SK-N-SH (cell line): ENCODE data around the gene ISM1. TPM values are rescaled to one million over a fixed set of nuclear protein-coding genes. Genes with fewer than 3 reads are reported as not detected.
A peak's percentile ranks its signal among the peaks of the same experiment; 100 is the strongest.

Source experiments
- CTCF ChIA-PET: fragments of 300-600, 350-600 bp; formaldehyde crosslinking; extraction: SDS; loops from one replicate; lab custom pipeline; 2021; lab: Yijun Ruan, JAX
- POLR2A ChIA-PET: fragments of 350-600 bp; sonication (Branson Sonifier 250); formaldehyde crosslinking; extraction: SDS; loops from one replicate; lab custom pipeline; 2020; ENCODE audit warnings: antibody characterized with exemption, inconsistent platforms; lab: Yijun Ruan, JAX
- DNase-seq: peaks from one replicate; pipeline ENCODE4 v3.0.0; 2012
- H2AFZ ChIP-seq: fragments of 200-600 bp; sonication (generic); 2 replicates; pipeline ENCODE4 v1.8.1; 2016; ENCODE audit warnings: antibody characterized with exemption, mild to moderate bottlenecking, low read depth
- H3F3A ChIP-seq: fragments of 200-600 bp; sonication (generic); replicated peaks from 2 replicates; pipeline ENCODE3; 2016; ENCODE audit warnings: antibody characterized with exemption, mild to moderate bottlenecking; ENCODE audit not compliant: insufficient read depth
- H3K27ac ChIP-seq, 2 experiments: fragments of 200-500 bp in 1 of 2; fragments of 200-600 bp in 1 of 2; sonication (Bioruptor generic) in 1 of 2; sonication (generic), shearing (Covaris generic) in 1 of 2; 2 replicates each; pipeline versions ENCODE4 v1.5.1 to v1.6.1; 2014 to 2016; ENCODE audit warnings: low read depth in 2 of 2, inconsistent platforms in 1 of 2, low read length in 1 of 2, mild to moderate bottlenecking in 1 of 2, mixed read lengths in 1 of 2
- H3K27me3 ChIP-seq: fragments of 200-600 bp; sonication (generic), shearing (Covaris generic); 2 replicates; pipeline ENCODE4 v1.6.1; 2016; ENCODE audit warnings: mixed run types; ENCODE audit not compliant: insufficient read depth
- H3K36me3 ChIP-seq, 2 experiments: fragments of 200-500 bp in 1 of 2; fragments of 200-600 bp in 1 of 2; sonication (Bioruptor generic) in 1 of 2; sonication (generic) in 1 of 2; replicated peaks in 1 of 2; 2 replicates each; pipeline versions ENCODE3 to v1.5.1; 2014 to 2016; ENCODE audit warnings: low read length in 1 of 2, mild to moderate bottlenecking in 1 of 2; ENCODE audit not compliant: insufficient read depth in 2 of 2, control insufficient read depth in 1 of 2
- H3K4me1 ChIP-seq, 2 experiments: fragments of 200-500 bp in 1 of 2; fragments of 200-600 bp in 1 of 2; sonication (Bioruptor generic) in 1 of 2; sonication (generic), shearing (Covaris generic) in 1 of 2; 2 replicates each; pipeline versions ENCODE4 v1.5.1 to v1.6.1; 2014 to 2016; ENCODE audit warnings: low read depth in 1 of 2, low read length in 1 of 2, mixed run types in 1 of 2; ENCODE audit not compliant: insufficient read depth in 2 of 2, control insufficient read depth in 1 of 2
- H3K4me2 ChIP-seq: fragments of 200-600 bp; sonication (generic), shearing (Covaris generic); 2 replicates; pipeline ENCODE4 v1.6.1; 2017; ENCODE audit warnings: mixed run types
- H3K4me3 ChIP-seq, 2 experiments: fragments of 200-500 bp in 1 of 2; fragments of 200-600 bp in 1 of 2; sonication (Bioruptor generic) in 1 of 2; sonication (generic), shearing (Covaris generic) in 1 of 2; 2 replicates each; pipeline versions ENCODE4 v1.5.1 to v1.8.1; 2014 to 2016; ENCODE audit warnings: low read depth in 2 of 2, inconsistent platforms in 1 of 2, low read length in 1 of 2, mild to moderate bottlenecking in 1 of 2, mixed read lengths in 1 of 2, moderate library complexity in 1 of 2
- H3K79me2 ChIP-seq: fragments of 200-600 bp; sonication (generic); 2 replicates; pipeline ENCODE4 v1.8.1; 2017; ENCODE audit warnings: mild to moderate bottlenecking; ENCODE audit not compliant: insufficient read depth
- H3K9ac ChIP-seq: fragments of 200-600 bp; sonication (generic); 2 replicates; pipeline ENCODE4 v1.6.1; 2017; ENCODE audit warnings: mixed run types
- H3K9me2 ChIP-seq: fragments of 200-600 bp; sonication (generic); 2 replicates; pipeline ENCODE4 v1.6.1; 2017; ENCODE audit warnings: mixed run types
- H3K9me3 ChIP-seq: fragments of 200-600 bp; sonication (generic); 2 replicates; pipeline ENCODE4 v1.6.1; 2017; ENCODE audit warnings: mixed run types, mild to moderate bottlenecking, moderate library complexity
- H4K20me1 ChIP-seq: fragments of 200-600 bp; sonication (generic); 2 replicates; pipeline ENCODE4 v1.6.1; 2017; ENCODE audit warnings: mild to moderate bottlenecking, mixed run types; ENCODE audit not compliant: insufficient read depth
- CTCF ChIP-seq: fragments of 200-600 bp; sonication (generic); IDR thresholded peaks from 2 replicates; pipeline ENCODE4 v1.6.1; 2017; ENCODE audit warnings: antibody characterized with exemption, mild to moderate bottlenecking, moderate library complexity
- ELF1 ChIP-seq: IDR thresholded peaks from 2 replicates; pipeline ENCODE4 v1.4.0; 2012
- EZH2phosphoT487 ChIP-seq: fragments of 200-600 bp; sonication (generic); IDR thresholded peaks from 2 replicates; pipeline ENCODE4 v1.6.1; 2017; ENCODE audit warnings: low read depth, mixed run types, mild to moderate bottlenecking, antibody characterized with exemption, moderate library complexity, borderline replicate concordance
- FOXJ3 ChIP-seq: sonication (generic); formaldehyde crosslinking; IDR thresholded peaks from 2 replicates; pipeline ENCODE4 v1.5.1; 2020; ENCODE audit warnings: mild to moderate bottlenecking, missing genetic modification reagents
- FOXM1 ChIP-seq: IDR thresholded peaks from 2 replicates; pipeline ENCODE4 v1.4.0; 2012; ENCODE audit warnings: low read depth, mild to moderate bottlenecking
- GATA2 ChIP-seq: sonication (generic); formaldehyde crosslinking; IDR thresholded peaks from 2 replicates; pipeline ENCODE4 v1.5.0; 2020; ENCODE audit warnings: mild to moderate bottlenecking, missing genetic modification reagents
- JUND ChIP-seq: IDR thresholded peaks from 2 replicates; pipeline ENCODE4 v1.4.0; 2012
- MEF2A ChIP-seq: IDR thresholded peaks from 2 replicates; pipeline ENCODE4 v1.4.0; 2012; ENCODE audit warnings: low read depth, borderline replicate concordance
- RAD21 ChIP-seq: IDR thresholded peaks from 2 replicates; pipeline ENCODE4 v1.6.1; 2012; ENCODE audit warnings: mild to moderate bottlenecking, low read length
- RXRA ChIP-seq: IDR thresholded peaks from 2 replicates; pipeline ENCODE4 v1.4.0; 2012; ENCODE audit warnings: low read depth, mild to moderate bottlenecking, borderline replicate concordance
- SMC3 ChIP-seq: IDR thresholded peaks from 2 replicates; pipeline ENCODE4 v1.6.1; 2012; ENCODE audit warnings: low read depth, low read length, improper control_type of control experiment
- TEAD4 ChIP-seq: IDR thresholded peaks from 2 replicates; pipeline ENCODE4 v1.4.0; 2012; ENCODE audit warnings: mild to moderate bottlenecking, borderline replicate concordance; ENCODE audit not compliant: insufficient read depth
- USF1 ChIP-seq: IDR thresholded peaks from 2 replicates; pipeline ENCODE4 v1.4.0; 2012; ENCODE audit warnings: low read depth, borderline replicate concordance
- YY1 ChIP-seq: IDR thresholded peaks from 2 replicates; pipeline ENCODE4 v1.4.0; 2012; ENCODE audit warnings: low read depth, mild to moderate bottlenecking
- WGBS: methylation state at CpG from one replicate; pipeline ENCODE4 v1.1.6; 2017; ENCODE audit warnings: low lambda C conversion rate; 5-methylcytosine and 5-hydroxymethylcytosine counted together
- polyA plus RNA-seq, 3 experiments: library from polyadenylated mRNA; depleted of rRNA; stranded (reverse); fragments of >200 nt; gene quantifications; 2 replicates each; pipeline ENCODE4 v1.2.3, GENCODE V29; 2012
- TF ChIP-seq, protein P1 (sequence below): fragments of 150-350 bp; IDR thresholded peaks from 2 replicates; pipeline ENCODE4 v1.6.1; 2016; ENCODE audit warnings: mild to moderate bottlenecking, low read depth, low read length
- TF ChIP-seq, protein P2 (sequence below): IDR thresholded peaks from 2 replicates; pipeline ENCODE4 v1.6.1; 2012; ENCODE audit warnings: mild to moderate bottlenecking, low read depth, low read length, moderate library complexity
- TF ChIP-seq, protein P3 (sequence below): IDR thresholded peaks from 2 replicates; pipeline ENCODE4 v1.4.0; 2012; ENCODE audit warnings: low read depth

The ISM1 gene
- polyA plus RNA-seq, 1 of the 3 experiments (the other 2 are of a cell fraction) = not detected

DNA sequence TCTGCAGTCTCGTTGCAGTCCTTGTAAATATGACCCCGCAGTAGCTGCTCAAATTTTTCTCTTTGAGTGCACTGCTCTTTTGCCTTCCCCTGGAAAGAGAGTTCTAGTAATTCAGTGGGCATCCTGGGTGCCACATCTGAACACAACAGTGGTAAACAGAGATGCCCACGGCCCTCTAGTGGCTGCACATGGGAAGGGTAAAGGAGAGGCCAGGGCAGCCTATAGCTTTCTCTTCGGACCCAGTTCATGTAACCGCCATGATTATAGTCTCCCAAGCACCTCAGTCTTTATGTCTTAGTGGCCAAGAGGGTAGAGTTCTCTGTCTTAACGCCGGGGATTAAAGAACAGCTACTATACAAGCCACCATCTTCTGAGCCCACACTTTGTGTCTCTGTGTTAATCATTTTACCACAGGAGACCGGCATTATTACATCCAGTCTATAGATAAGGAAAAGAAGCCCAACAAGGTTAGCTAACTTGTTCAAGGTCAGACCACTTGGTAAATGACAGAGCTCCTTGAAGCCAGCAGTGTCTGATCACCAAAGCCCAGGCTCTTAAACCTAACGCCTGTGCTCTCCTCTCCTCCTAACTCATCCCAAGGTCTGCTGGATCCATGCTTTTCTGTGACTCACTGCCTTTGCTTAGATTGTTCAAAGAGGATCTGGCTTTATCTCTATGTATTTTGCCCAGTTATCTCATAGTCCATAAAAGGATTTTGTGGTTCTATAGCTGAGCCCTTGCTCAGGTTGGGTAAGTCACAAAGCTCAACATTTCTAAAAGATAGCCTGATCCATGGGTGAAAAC lies 81.8 kb downstream of the ISM1 start (continued):
- TF ChIP-seq JUND (no peak), RXRA (no peak), CTCF (peak; percentile 63), FOXJ3 (CRISPR knock-in tag) (no peak), SMC3 (peak; percentile 59), RAD21 (peak; percentile 62), FOXM1 (no peak)
- TF ChIP-seq, protein P1, sequence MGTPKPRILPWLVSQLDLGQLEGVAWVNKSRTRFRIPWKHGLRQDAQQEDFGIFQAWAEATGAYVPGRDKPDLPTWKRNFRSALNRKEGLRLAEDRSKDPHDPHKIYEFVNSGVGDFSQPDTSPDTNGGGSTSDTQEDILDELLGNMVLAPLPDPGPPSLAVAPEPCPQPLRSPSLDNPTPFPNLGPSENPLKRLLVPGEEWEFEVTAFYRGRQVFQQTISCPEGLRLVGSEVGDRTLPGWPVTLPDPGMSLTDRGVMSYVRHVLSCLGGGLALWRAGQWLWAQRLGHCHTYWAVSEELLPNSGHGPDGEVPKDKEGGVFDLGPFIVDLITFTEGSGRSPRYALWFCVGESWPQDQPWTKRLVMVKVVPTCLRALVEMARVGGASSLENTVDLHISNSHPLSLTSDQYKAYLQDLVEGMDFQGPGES = no peak

DNA sequence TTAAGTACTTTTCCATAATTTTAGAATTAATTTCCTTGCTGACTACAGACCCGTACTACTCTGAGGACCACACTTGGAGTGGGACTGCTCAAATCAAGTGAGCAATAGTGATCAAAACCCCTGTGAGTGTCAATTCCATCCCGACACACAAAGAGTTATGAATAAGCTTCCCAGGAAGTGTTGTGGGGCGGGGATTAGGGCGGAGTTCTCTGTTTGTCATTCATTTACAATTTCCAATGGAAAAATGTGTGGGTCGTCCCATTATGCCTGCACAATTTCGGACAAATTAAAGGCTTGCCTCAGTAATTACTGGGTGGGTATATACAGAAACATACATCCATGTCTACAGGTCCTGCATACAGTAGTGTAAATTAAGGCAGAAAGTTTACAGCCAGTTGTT lies 84.2 kb downstream of the ISM1 start:
- no peak overlapping the region for H3K4me2 ChIP-seq
- TF ChIP-seq MEF2A = no peak
- TF ChIP-seq EZH2phosphoT487 = no peak
- TF ChIP-seq USF1 = no peak
- no peak for TF ChIP-seq YY1
- no peak for TF ChIP-seq CTCF
- TF ChIP-seq, protein P2, sequence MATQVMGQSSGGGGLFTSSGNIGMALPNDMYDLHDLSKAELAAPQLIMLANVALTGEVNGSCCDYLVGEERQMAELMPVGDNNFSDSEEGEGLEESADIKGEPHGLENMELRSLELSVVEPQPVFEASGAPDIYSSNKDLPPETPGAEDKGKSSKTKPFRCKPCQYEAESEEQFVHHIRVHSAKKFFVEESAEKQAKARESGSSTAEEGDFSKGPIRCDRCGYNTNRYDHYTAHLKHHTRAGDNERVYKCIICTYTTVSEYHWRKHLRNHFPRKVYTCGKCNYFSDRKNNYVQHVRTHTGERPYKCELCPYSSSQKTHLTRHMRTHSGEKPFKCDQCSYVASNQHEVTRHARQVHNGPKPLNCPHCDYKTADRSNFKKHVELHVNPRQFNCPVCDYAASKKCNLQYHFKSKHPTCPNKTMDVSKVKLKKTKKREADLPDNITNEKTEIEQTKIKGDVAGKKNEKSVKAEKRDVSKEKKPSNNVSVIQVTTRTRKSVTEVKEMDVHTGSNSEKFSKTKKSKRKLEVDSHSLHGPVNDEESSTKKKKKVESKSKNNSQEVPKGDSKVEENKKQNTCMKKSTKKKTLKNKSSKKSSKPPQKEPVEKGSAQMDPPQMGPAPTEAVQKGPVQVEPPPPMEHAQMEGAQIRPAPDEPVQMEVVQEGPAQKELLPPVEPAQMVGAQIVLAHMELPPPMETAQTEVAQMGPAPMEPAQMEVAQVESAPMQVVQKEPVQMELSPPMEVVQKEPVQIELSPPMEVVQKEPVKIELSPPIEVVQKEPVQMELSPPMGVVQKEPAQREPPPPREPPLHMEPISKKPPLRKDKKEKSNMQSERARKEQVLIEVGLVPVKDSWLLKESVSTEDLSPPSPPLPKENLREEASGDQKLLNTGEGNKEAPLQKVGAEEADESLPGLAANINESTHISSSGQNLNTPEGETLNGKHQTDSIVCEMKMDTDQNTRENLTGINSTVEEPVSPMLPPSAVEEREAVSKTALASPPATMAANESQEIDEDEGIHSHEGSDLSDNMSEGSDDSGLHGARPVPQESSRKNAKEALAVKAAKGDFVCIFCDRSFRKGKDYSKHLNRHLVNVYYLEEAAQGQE = no peak
- no peak for TF ChIP-seq TEAD4
- TF ChIP-seq, protein P3, sequence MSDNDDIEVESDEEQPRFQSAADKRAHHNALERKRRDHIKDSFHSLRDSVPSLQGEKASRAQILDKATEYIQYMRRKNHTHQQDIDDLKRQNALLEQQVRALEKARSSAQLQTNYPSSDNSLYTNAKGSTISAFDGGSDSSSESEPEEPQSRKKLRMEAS = no peak
- no peak for TF ChIP-seq RAD21
- TF ChIP-seq GATA2 (CRISPR knock-in tag) = no peak
- no peak for TF ChIP-seq ELF1
- no peaks in the 10 kb centered on the region for H3K79me2 ChIP-seq
- CTCF ChIA-PET = no interaction called here
- H3F3A ChIP-seq = no peaks in the 10 kb centered on the region
- no peaks in the 10 kb centered on the region for H3K4me1 ChIP-seq
- 29% methylated on average over 6 of the region's 6 CpGs for WGBS
- no peaks in the 10 kb centered on the region for H3K9me3 ChIP-seq
- no peak for DNase-seq
- no peaks in the 10 kb centered on the region for H3K27me3 ChIP-seq
- no peak overlapping the region for H3K4me3 ChIP-seq
- no peak overlapping the region for H3K9ac ChIP-seq
- H3K36me3 ChIP-seq = no peaks in the 10 kb centered on the region
- H4K20me1 ChIP-seq = no peaks in the 10 kb centered on the region
- POLR2A ChIA-PET = no interaction called here
- H3K9me2 ChIP-seq = no peaks in the 10 kb centered on the region
- H3K27ac ChIP-seq = no peak overlapping the region
- no peak overlapping the region for H2AFZ ChIP-seq
